ENCODE measurements around the gene ABCG4.

ABCG4 gene

GRCh38 chr11:119125821-119126220, 23.0 kb upstream of the ABCG4 start:
- DNase-seq (ENCODE audit: low spot score) = no peak
- no CpG with 5 or more reads among the region's 6 CpGs for WGBS, 2 donors (ENCODE audit: extremely low coverage in 2 of 2, insufficient read length in 2 of 2, insufficient replicate concordance in 1 of 2)
- H3K23ac ChIP-seq (ENCODE audit: low read depth, low read length, poor library complexity) = no peak overlapping the region
- no peak overlapping the region for H2BK5ac ChIP-seq (ENCODE audit: low read length)
- no peak overlapping the region for H2AK5ac ChIP-seq (ENCODE audit: low read depth, low read length)
- no peaks in the 10 kb centered on the region for H3K27me3 ChIP-seq (ENCODE audit: control insufficient read depth in 3 of 3, insufficient read depth in 3 of 3, low read depth in 1 of 3, low read length in 3 of 3)
- no peak overlapping the region for H3K4me3 ChIP-seq (ENCODE audit: low read length in 2 of 2)
- H2BK12ac ChIP-seq (ENCODE audit: low read length) = no peak overlapping the region
- no peak overlapping the region for H4K8ac ChIP-seq (ENCODE audit: low read depth, low read length)
- no peak overlapping the region for H2AFZ ChIP-seq (ENCODE audit: low read length)
- H3K18ac ChIP-seq (ENCODE audit: low read length) = no peak overlapping the region
- H3K4me2 ChIP-seq (ENCODE audit: insufficient read depth, low read length, poor library complexity, severe bottlenecking) = no peak overlapping the region
- H4K91ac ChIP-seq (ENCODE audit: low read depth, low read length, poor library complexity) = no peak overlapping the region
- peaks cover 6 to 9% of the 10 kb centered on the region in 2 donors for H3K4me1 ChIP-seq (ENCODE audit: control insufficient read depth in 2 of 2, insufficient read depth in 1 of 2, low read depth in 1 of 2, low read length in 2 of 2)
- H3K79me1 ChIP-seq (ENCODE audit: low read depth, low read length) = peaks cover 6% of the 10 kb centered on the region
- no peaks in the 10 kb centered on the region for H3K9me3 ChIP-seq (replicated peaks in 1 of 2; ENCODE audit: control insufficient read depth in 2 of 2, insufficient read depth in 1 of 2, low read depth in 1 of 2, low read length in 2 of 2)
- H3K36me3 ChIP-seq (replicated peaks in 1 of 2; ENCODE audit: control insufficient read depth in 2 of 2, insufficient read depth in 2 of 2, low read length in 2 of 2) = peaks cover 13 to 56% of the 10 kb centered on the region in 2 donors
- H3K9ac ChIP-seq (ENCODE audit: low read depth, low read length, poor library complexity) = no peak overlapping the region
- no peak overlapping the region for H3K27ac ChIP-seq (replicated peaks; ENCODE audit: low read length)
- H2BK120ac ChIP-seq (ENCODE audit: low read depth, low read length) = no peak overlapping the region
- H2BK15ac ChIP-seq (ENCODE audit: low read length) = no peak overlapping the region
- no peak overlapping the region for H3K4ac ChIP-seq (ENCODE audit: low read length)
- H3K14ac ChIP-seq (ENCODE audit: low read length) = no peak overlapping the region

- no peak overlapping the region for H2BK15ac ChIP-seq (ENCODE audit: low read length)
- no peak overlapping the region for H2AK5ac ChIP-seq (ENCODE audit: low read depth, low read length)
- no peak overlapping the region for H3K4me2 ChIP-seq (ENCODE audit: insufficient read depth, low read length, poor library complexity, severe bottlenecking)
- no peak for DNase-seq (ENCODE audit: low spot score)
- peaks cover 6% of the 10 kb centered on the region for H3K79me1 ChIP-seq (ENCODE audit: low read depth, low read length)
- H2BK12ac ChIP-seq (ENCODE audit: low read length) = no peak overlapping the region
- H4K91ac ChIP-seq (ENCODE audit: low read depth, low read length, poor library complexity) = no peak overlapping the region
- H3K9ac ChIP-seq (ENCODE audit: low read depth, low read length, poor library complexity) = no peak overlapping the region
- no peaks in the 10 kb centered on the region for H3K27me3 ChIP-seq (ENCODE audit: control insufficient read depth in 3 of 3, insufficient read depth in 3 of 3, low read depth in 1 of 3, low read length in 3 of 3)
- no peak overlapping the region for H3K4ac ChIP-seq (ENCODE audit: low read length)
- H2BK5ac ChIP-seq (ENCODE audit: low read length) = no peak overlapping the region
- no peak overlapping the region for H4K8ac ChIP-seq (ENCODE audit: low read depth, low read length)
- no peak overlapping the region for H3K18ac ChIP-seq (ENCODE audit: low read length)
- no peak overlapping the region for H2BK120ac ChIP-seq (ENCODE audit: low read depth, low read length)
- no peaks in the 10 kb centered on the region for H3K9me3 ChIP-seq (replicated peaks in 1 of 2; ENCODE audit: control insufficient read depth in 2 of 2, insufficient read depth in 1 of 2, low read depth in 1 of 2, low read length in 2 of 2)
- no CpG with 5 or more reads among the region's 5 CpGs for WGBS, 2 donors (ENCODE audit: extremely low coverage in 2 of 2, insufficient read length in 2 of 2, insufficient replicate concordance in 1 of 2)
- H3K27ac ChIP-seq (replicated peaks; ENCODE audit: low read length) = no peak overlapping the region
- no peak overlapping the region for H3K4me3 ChIP-seq (ENCODE audit: low read length in 2 of 2)
- peaks cover 17 to 66% of the 10 kb centered on the region in 2 donors for H3K36me3 ChIP-seq (replicated peaks in 1 of 2; ENCODE audit: control insufficient read depth in 2 of 2, insufficient read depth in 2 of 2, low read length in 2 of 2)
- no peak overlapping the region for H2AFZ ChIP-seq (ENCODE audit: low read length)
- H3K23ac ChIP-seq (ENCODE audit: low read depth, low read length, poor library complexity) = no peak overlapping the region
- no peak overlapping the region for H3K14ac ChIP-seq (ENCODE audit: low read length)
- peaks cover 6 to 9% of the 10 kb centered on the region in 2 donors for H3K4me1 ChIP-seq (ENCODE audit: control insufficient read depth in 2 of 2, insufficient read depth in 1 of 2, low read depth in 1 of 2, low read length in 2 of 2)
Observed at GRCh38 chr11:119126675-119127268, 22.1 kb upstream of the ABCG4 start.

- H3K4me3 ChIP-seq (ENCODE audit: low read length in 2 of 2) = no peak overlapping the region
- no peak overlapping the region for H2BK120ac ChIP-seq (ENCODE audit: low read depth, low read length)
- no peaks in the 10 kb centered on the region for H3K27me3 ChIP-seq (ENCODE audit: control insufficient read depth in 3 of 3, insufficient read depth in 3 of 3, low read depth in 1 of 3, low read length in 3 of 3)
- no peak overlapping the region for H2BK5ac ChIP-seq (ENCODE audit: low read length)
- H3K9ac ChIP-seq (ENCODE audit: low read depth, low read length, poor library complexity) = no peak overlapping the region
- peaks cover 33 to 78% of the 10 kb centered on the region in 2 donors for H3K36me3 ChIP-seq (replicated peaks in 1 of 2; ENCODE audit: control insufficient read depth in 2 of 2, insufficient read depth in 2 of 2, low read length in 2 of 2)
- no CpG with 5 or more reads among the region's 3 CpGs for WGBS, 2 donors (ENCODE audit: extremely low coverage in 2 of 2, insufficient read length in 2 of 2, insufficient replicate concordance in 1 of 2)
- no peak overlapping the region for H3K27ac ChIP-seq (replicated peaks; ENCODE audit: low read length)
- no peaks in the 10 kb centered on the region for H3K79me1 ChIP-seq (ENCODE audit: low read depth, low read length)
- H2AFZ ChIP-seq (ENCODE audit: low read length) = no peak overlapping the region
- H2BK12ac ChIP-seq (ENCODE audit: low read length) = no peak overlapping the region
- no peak for DNase-seq (ENCODE audit: low spot score)
- no peak overlapping the region for H4K91ac ChIP-seq (ENCODE audit: low read depth, low read length, poor library complexity)
- H2BK15ac ChIP-seq (ENCODE audit: low read length) = no peak overlapping the region
- H3K4me1 ChIP-seq (ENCODE audit: control insufficient read depth in 2 of 2, insufficient read depth in 1 of 2, low read depth in 1 of 2, low read length in 2 of 2) = peaks cover 0 to 2% of the 10 kb centered on the region in 2 donors
- H3K4ac ChIP-seq (ENCODE audit: low read length) = no peak overlapping the region
- H3K4me2 ChIP-seq (ENCODE audit: insufficient read depth, low read length, poor library complexity, severe bottlenecking) = no peak overlapping the region
- no peak overlapping the region for H4K8ac ChIP-seq (ENCODE audit: low read depth, low read length)
- H3K23ac ChIP-seq (ENCODE audit: low read depth, low read length, poor library complexity) = no peak overlapping the region
- no peaks in the 10 kb centered on the region for H3K9me3 ChIP-seq (replicated peaks in 1 of 2; ENCODE audit: control insufficient read depth in 2 of 2, insufficient read depth in 1 of 2, low read depth in 1 of 2, low read length in 2 of 2)
- no peak overlapping the region for H3K14ac ChIP-seq (ENCODE audit: low read length)
- no peak overlapping the region for H2AK5ac ChIP-seq (ENCODE audit: low read depth, low read length)
- no peak overlapping the region for H3K18ac ChIP-seq (ENCODE audit: low read length)
Observed at GRCh38 chr11:119130662-119131061, 18.2 kb upstream of the ABCG4 start.

- Histone ChIP-seq H2BK15ac (ENCODE audit: low read length) (no peak overlapping the region), H4K91ac (ENCODE audit: low read depth, low read length, poor library complexity) (no peak overlapping the region), H3K4ac (ENCODE audit: low read length) (no peak overlapping the region), H3K4me1 (ENCODE audit: control insufficient read depth in 2 of 2, insufficient read depth in 1 of 2, low read depth in 1 of 2, low read length in 2 of 2) (peaks cover 0 to 2% of the 10 kb centered on the region in 2 donors), H4K8ac (ENCODE audit: low read depth, low read length) (no peak overlapping the region), H3K14ac (ENCODE audit: low read length) (no peak overlapping the region), H3K79me1 (ENCODE audit: low read depth, low read length) (no peaks in the 10 kb centered on the region), H3K4me3 (ENCODE audit: low read length in 2 of 2) (no peak overlapping the region), H3K27ac (replicated peaks; ENCODE audit: low read length) (no peak overlapping the region), H2AK5ac (ENCODE audit: low read depth, low read length) (no peak overlapping the region), H2BK120ac (ENCODE audit: low read depth, low read length) (no peak overlapping the region), H2AFZ (ENCODE audit: low read length) (no peak overlapping the region), H3K36me3 (replicated peaks in 1 of 2; ENCODE audit: control insufficient read depth in 2 of 2, insufficient read depth in 2 of 2, low read length in 2 of 2) (peaks cover 31 to 55% of the 10 kb centered on the region in 2 donors), H2BK12ac (ENCODE audit: low read length) (no peak overlapping the region), H3K4me2 (ENCODE audit: insufficient read depth, low read length, poor library complexity, severe bottlenecking) (no peak overlapping the region), H2BK5ac (ENCODE audit: low read length) (no peak overlapping the region), H3K9me3 (replicated peaks in 1 of 2; ENCODE audit: control insufficient read depth in 2 of 2, insufficient read depth in 1 of 2, low read depth in 1 of 2, low read length in 2 of 2) (no peaks in the 10 kb centered on the region), H3K18ac (ENCODE audit: low read length) (no peak overlapping the region), H3K23ac (ENCODE audit: low read depth, low read length, poor library complexity) (no peak overlapping the region), H3K27me3 (ENCODE audit: control insufficient read depth in 3 of 3, insufficient read depth in 3 of 3, low read depth in 1 of 3, low read length in 3 of 3) (peaks cover 0 to 2% (median 0%) of the 10 kb centered on the region in 3 experiments), H3K9ac (ENCODE audit: low read depth, low read length, poor library complexity) (no peak overlapping the region)
- no CpG with 5 or more reads among the region's 4 CpGs for WGBS, 2 donors (ENCODE audit: extremely low coverage in 2 of 2, insufficient read length in 2 of 2, insufficient replicate concordance in 1 of 2)
- DNase-seq (ENCODE audit: low spot score) = no peak
Observed at GRCh38 chr11:119134389-119134978, 14.4 kb upstream of the ABCG4 start.
